HG03280 (cell line): ENCODE data around the gene LIN7B.

Source experiments
- ATAC-seq: cut with Tn5 transposase; IDR thresholded peaks from one replicate; pipeline ENCODE4 v1.9.1; 2021; ENCODE audit warnings: mild to moderate bottlenecking, moderate library complexity; ENCODE audit not compliant: unreplicated experiment

LIN7B gene

DNA sequence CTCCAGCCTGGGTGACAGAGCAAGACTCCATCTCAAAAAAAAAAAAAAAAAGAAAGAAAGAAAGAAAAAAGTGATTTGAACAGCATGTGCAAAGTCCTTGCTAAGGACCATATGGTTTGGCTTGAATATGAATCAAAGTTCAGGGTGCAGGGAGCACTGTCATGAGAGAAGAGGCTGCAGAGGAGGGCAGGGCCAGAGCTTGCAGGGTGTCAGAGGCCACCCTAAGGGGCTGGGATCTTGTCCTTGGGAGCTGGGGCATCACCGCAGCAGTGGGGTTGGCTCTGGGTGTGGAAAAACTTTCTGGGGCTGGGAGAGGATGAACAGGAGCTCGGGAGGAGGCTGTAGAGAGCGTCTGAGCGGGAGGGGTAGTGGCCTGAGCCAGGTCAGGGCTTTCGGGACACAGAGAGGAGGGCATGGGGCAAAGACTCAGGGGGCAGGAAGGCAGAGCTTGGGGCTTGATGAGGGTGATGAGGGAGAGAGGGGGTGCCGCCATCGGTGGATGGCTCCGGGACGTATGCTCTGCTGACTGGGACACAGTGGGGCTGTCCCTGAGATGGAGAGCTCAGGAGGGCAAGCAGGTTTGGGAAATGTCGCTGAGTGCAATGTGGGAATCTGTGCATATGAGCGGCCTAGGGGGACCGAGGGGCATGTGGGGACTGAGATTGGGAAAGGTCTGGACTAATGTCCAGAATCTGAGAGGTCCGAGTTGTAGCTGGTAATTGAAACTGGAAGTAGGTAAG, 46.5 kb downstream of the LIN7B start:
- ATAC-seq: no peak

DNA sequence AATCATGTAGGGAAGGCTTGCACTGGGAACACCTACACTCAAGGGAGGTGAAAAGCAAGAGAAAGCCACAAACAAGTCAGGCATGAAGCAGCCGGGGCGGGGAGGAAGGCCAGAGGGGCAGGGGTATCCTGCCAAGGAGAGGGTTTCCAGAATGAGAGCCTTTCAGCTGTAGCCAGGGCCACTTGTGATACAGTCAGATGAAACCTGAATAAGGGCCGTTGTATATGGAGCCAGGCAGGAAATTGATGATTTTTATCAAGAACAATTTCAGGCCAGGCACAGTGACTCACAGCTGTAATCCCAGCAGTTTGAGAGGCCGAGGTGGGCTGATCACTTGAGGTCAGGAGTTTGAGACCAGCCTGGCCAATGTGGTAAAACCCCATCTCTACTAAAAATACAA, 47.8 kb downstream of the LIN7B start:
- ATAC-seq: no peak

- no peak for ATAC-seq
Observed at GRCh38 chr19:49165111-49165750, 51.1 kb downstream of the LIN7B start.

- no peak for ATAC-seq
Observed at GRCh38 chr19:49165865-49166301, 51.7 kb downstream of the LIN7B start.

GRCh38 chr19:49167857-49168409, 53.8 kb downstream of the LIN7B start:
- no peak for ATAC-seq
